Fibroblast of the aortic adventitia (primary cell): ENCODE results near the gene OSBPL3. TPM values are rescaled to one million over a fixed set of nuclear protein-coding genes. Genes with fewer than 3 reads are reported as not detected.
A peak's percentile ranks its signal among the peaks of the same experiment; 100 is the strongest.

Experiments
- DNase-seq: peaks from one replicate; pipeline ENCODE4 v3.0.0-alpha.2; 2010; ENCODE audit warnings: low read depth
- H3K4me3 ChIP-seq: 2 replicates; pipeline ENCODE4 v1.5.1; 2011; ENCODE audit warnings: low read depth, mild to moderate bottlenecking, control low read depth, low read length, moderate library complexity
- total RNA-seq: library from RNA; depleted of rRNA; stranded (reverse); fragments of >200 nt; gene quantifications from 2 replicates; pipeline ENCODE4 v1.2.3, GENCODE V29; 2012; ENCODE audit warnings: low replicate concordance
- TF ChIP-seq, protein P1 (sequence below): IDR thresholded peaks from 2 replicates; pipeline ENCODE4 v1.5.1; 2011; ENCODE audit warnings: mild to moderate bottlenecking, low read length, control low read depth, inconsistent platforms; ENCODE audit not compliant: insufficient read depth

OSBPL3 gene
- total RNA-seq, 1 donor: 46.0 TPM

DNA sequence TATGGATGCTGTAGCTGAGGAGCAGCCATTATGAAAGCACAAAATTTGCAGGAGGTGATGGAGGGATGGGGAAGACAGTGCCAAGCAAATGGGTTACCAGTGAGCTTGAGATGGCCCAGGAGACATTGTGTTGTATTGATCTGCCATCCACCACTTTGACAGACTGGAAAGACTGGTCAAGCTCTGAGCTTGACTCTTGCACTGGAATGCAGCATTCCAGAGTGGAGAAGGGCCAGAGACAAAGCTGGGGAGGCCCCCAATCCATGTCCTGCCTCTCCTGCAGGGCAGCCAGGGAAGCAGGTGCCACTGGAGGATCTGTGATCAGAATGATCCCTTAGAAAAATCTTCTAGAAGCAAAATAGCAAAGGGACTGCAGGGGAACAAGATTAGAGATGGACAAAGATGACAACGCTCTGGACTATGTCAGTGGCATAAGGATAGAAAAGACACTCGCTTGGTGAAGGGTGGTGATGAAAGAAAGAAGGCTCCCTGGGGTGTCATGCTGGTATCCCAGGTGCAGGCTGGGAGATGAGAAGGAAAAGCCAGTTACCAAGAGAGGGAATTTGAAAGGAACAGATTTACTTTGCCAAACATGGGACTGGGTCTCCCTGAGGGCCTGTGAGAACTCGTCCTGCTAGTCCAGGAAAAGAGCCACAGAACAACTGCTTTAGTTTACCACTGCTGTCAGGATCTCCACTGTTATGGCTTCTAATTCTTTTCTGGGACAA, 227.7 kb downstream of the OSBPL3 start:
- TF ChIP-seq, protein P1, sequence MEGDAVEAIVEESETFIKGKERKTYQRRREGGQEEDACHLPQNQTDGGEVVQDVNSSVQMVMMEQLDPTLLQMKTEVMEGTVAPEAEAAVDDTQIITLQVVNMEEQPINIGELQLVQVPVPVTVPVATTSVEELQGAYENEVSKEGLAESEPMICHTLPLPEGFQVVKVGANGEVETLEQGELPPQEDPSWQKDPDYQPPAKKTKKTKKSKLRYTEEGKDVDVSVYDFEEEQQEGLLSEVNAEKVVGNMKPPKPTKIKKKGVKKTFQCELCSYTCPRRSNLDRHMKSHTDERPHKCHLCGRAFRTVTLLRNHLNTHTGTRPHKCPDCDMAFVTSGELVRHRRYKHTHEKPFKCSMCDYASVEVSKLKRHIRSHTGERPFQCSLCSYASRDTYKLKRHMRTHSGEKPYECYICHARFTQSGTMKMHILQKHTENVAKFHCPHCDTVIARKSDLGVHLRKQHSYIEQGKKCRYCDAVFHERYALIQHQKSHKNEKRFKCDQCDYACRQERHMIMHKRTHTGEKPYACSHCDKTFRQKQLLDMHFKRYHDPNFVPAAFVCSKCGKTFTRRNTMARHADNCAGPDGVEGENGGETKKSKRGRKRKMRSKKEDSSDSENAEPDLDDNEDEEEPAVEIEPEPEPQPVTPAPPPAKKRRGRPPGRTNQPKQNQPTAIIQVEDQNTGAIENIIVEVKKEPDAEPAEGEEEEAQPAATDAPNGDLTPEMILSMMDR: no peak
- H3K4me3 ChIP-seq: no peak overlapping the region
- DNase-seq: no peak

DNA sequence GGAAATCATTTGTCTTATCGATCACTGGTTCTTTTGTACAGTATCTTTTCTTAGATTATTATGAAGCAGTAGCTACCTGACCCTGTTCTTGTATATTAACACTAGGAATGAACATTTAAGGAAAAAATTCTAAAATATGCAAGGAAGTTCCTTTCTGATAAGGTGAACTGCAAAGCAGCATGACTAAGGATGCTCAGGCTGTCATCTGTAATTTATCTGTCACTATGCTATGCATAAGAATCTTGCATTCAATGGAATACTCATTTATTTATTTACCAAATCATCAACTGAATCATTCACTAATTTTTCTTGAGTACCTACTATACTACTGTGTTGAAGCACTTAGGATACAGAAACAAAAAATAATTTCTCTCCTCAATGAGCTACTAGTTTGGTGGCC, 228.5 kb downstream of the OSBPL3 start:
- no peak overlapping the region for H3K4me3 ChIP-seq
- peak; percentile 36 for DNase-seq
- TF ChIP-seq, protein P1: no peak

DNA sequence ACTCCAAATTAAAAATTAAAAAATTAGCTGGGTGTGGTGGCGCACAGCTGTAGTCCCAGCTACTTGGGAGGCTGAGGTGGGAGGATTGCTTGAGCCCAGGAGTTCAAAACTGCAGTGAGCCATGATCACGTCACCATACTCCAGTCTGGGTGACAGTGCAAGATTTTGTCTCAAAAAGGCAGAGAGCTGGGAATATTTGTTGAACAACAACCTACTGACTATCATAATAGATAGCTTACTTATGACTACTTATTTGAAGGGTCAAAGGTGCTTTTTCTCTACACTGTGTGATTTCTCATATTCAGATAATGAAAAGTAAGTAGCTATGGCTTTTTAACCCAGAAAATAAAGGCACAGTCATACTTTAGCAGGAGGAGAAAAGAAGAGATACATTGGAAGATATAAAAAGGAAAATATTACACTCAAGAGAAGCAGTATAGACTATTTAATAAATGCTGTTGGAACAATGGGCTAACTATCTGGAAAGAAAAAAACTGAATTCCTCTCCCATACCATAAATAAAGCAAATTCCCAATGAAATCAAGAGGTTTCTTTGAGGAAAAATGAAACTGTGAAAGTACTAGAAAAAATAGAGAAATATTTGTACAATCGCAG, 229.4 kb downstream of the OSBPL3 start:
- TF ChIP-seq, protein P1: no peak
- H3K4me3 ChIP-seq: no peak overlapping the region
- DNase-seq: no peak

DNA sequence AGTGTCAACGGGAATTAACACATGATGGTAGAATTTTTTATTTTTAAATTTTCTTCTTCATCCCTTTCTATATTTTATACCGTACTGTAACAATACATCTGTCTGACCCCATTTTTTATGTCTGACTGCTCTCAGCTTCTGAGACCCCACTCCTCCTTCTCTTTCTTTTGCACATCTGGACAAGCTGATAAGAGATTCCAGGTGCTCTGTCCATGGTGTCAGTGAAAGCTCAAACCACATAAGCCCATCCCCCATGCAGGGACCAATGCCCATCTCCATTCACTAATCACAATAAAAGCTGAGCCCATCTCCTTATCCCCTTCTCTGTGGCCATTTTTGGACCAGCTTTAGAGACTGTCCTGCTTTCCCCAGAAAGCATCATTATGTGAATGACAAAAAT, 231.5 kb downstream of the OSBPL3 start:
- no peak overlapping the region for H3K4me3 ChIP-seq
- no peak for DNase-seq
- TF ChIP-seq, protein P1: no peak

Other genes starting within 250 kb of the OSBPL3 start
- 43.3 and 59.9 TPM in 2 replicates for gene GSDME, start 222.7 kb downstream of the OSBPL3 start, total RNA-seq
- gene CYCS, start 145.1 kb upstream of the OSBPL3 start, total RNA-seq: 9.0 and 51.9 TPM in 2 replicates
- not detected in 2 replicates for gene NPVF, start 248.3 kb upstream of the OSBPL3 start, total RNA-seq